NCI-H82 (cell line): Measurements from ENCODE around the gene C11orf87.

Source experiments
- DNase-seq: peaks from one replicate; lab custom pipeline; 2025; lab: John Stamatoyannopoulos, UW

C11orf87 gene

GRCh38 chr11:109443052-109443451 lies 21.1 kb downstream of the C11orf87 start:
- DNase-seq, result peak; percentile 50

GRCh38 chr11:109454857-109455256 lies 32.9 kb downstream of the C11orf87 start:
- DNase-seq, result no peak
